GM19372 (cell line): ENCODE results near the gene NINJ1.
"Not testable (repeated sequence)": the region's sequence is repeated elsewhere in the genome, so short reads cannot be mapped to it uniquely, and the experiment has no call there.

ENCODE experiments used
- ATAC-seq: cut with Tn5 transposase; IDR thresholded peaks from one replicate; pipeline ENCODE4 v1.9.1; 2021; ENCODE audit warnings: mild to moderate bottlenecking, low read depth, moderate library complexity; ENCODE audit not compliant: unreplicated experiment

The NINJ1 gene

GRCh38 chr9:93107825-93108161 lies 26.3 kb downstream of the NINJ1 start:
- no peak for ATAC-seq

- no peak for ATAC-seq
Observed at GRCh38 chr9:93107151-93107824, 26.8 kb downstream of the NINJ1 start.

GRCh38 chr9:93105620-93106019 lies 28.4 kb downstream of the NINJ1 start:
- ATAC-seq: no peak

- ATAC-seq: not testable (repeated sequence)
Observed at GRCh38 chr9:93101086-93101485, 33.0 kb downstream of the NINJ1 start.

GRCh38 chr9:93100276-93100636 lies 33.8 kb downstream of the NINJ1 start:
- ATAC-seq: no peak

GRCh38 chr9:93099551-93100275 lies 34.3 kb downstream of the NINJ1 start:
- ATAC-seq: no peak

GRCh38 chr9:93098236-93098946 lies 35.7 kb downstream of the NINJ1 start:
- no peak for ATAC-seq

- ATAC-seq: no peak
Observed at GRCh38 chr9:93097511-93098201, 36.4 kb downstream of the NINJ1 start.

GRCh38 chr9:93096811-93097382 lies 37.2 kb downstream of the NINJ1 start:
- ATAC-seq: no peak

GRCh38 chr9:93096131-93096802 lies 37.8 kb downstream of the NINJ1 start, which contains the start of gene CARD19:
CARD19 (plus strand) TSS chr9:93096217; CDS start chr9:93096346, 129 bp downstream.
- peak; percentile 7 for ATAC-seq

- peak; percentile 66 for ATAC-seq
Observed at GRCh38 chr9:93095205-93096130, 38.6 kb downstream of the NINJ1 start.

GRCh38 chr9:93094658-93095204 lies 39.3 kb downstream of the NINJ1 start:
- no peak for ATAC-seq

GRCh38 chr9:93093877-93094657 lies 40.0 kb downstream of the NINJ1 start:
- ATAC-seq: no peak

GRCh38 chr9:93093127-93093876 lies 40.7 kb downstream of the NINJ1 start:
- ATAC-seq: no peak

- ATAC-seq: no peak
Observed at GRCh38 chr9:93092251-93092991, 41.6 kb downstream of the NINJ1 start.

- no peak for ATAC-seq
Observed at GRCh38 chr9:93091453-93092081, 42.5 kb downstream of the NINJ1 start.
